Right lobe of liver (tissue), 6 donors: ENCODE measurements around the gene NEDD4L. TPM values are rescaled to one million over a fixed set of nuclear protein-coding genes. Genes with fewer than 3 reads are reported as not detected.

ENCODE experiments used
- ATAC-seq, 4 donors: fragments of 200-7000 bp; cut with Tn5 transposase; one replicate each; pipeline ENCODE4 v1.9.1; 2020; ENCODE audit warnings: mild to moderate bottlenecking in 4 of 4, moderate library complexity in 4 of 4
- DNase-seq, 3 donors: peaks; one replicate each; pipeline ENCODE4 v3.0.0-alpha.2; 2020
- H3K27ac ChIP-seq, 3 donors: fragments of 200-600 bp; one replicate each; pipeline ENCODE4 v1.8.0; 2022
- H3K27me3 ChIP-seq, 2 donors: fragments of 200-600 bp; one replicate each; pipeline ENCODE4 v1.8.0; 2022
- H3K36me3 ChIP-seq, 4 donors: fragments of 200-600 bp; sonication (generic) in 1 of 4; one replicate each; pipeline versions ENCODE4 v1.5.1 to v1.8.0; 2017 to 2022; ENCODE audit warnings: control low read depth in 1 of 4
- H3K4me1 ChIP-seq, 4 donors: fragments of 200-600 bp; sonication (generic) in 1 of 4; one replicate each; pipeline versions ENCODE4 v1.5.1 to v1.8.0; 2017 to 2022; ENCODE audit warnings: control low read depth in 1 of 4
- H3K4me3 ChIP-seq, 3 donors: fragments of 200-600 bp; one replicate each; pipeline ENCODE4 v1.8.0; 2022
- H3K9me3 ChIP-seq, 4 donors: fragments of 200-600 bp; sonication (generic) in 1 of 4; one replicate each; pipeline versions ENCODE4 v1.5.1 to v1.8.0; 2017 to 2022; ENCODE audit warnings: control low read depth in 1 of 4
- POLR2A ChIP-seq: fragments of 450-650 bp; IDR thresholded peaks from one replicate; pipeline ENCODE4 v1.6.1; 2017; ENCODE audit warnings: antibody characterized with exemption, mild to moderate bottlenecking
- WGBS: methylation state at CpG from one replicate; pipeline ENCODE4 v1.1.6; 2018; ENCODE audit warnings: low coverage, low lambda C conversion rate; ENCODE audit not compliant: insufficient coverage; ENCODE audit errors: missing lambda C conversion rate; 5-methylcytosine and 5-hydroxymethylcytosine counted together
- intact Hi-C, 2 donors: fragments of 100-400 bp; cut with DNase I; formaldehyde crosslinking; loops; one replicate each; pipeline versions ENCODE4 v1.11.2 to v1.14.1; 2022
- total RNA-seq, 6 experiments: library from RNA; depleted of rRNA in 2 of 6; stranded (reverse); fragments of >200 nt in 2 of 6; fragmentation: NEBNext Ultra II Directional in 3 of 6; extraction: Animal tissue kit (Norgen Biotek cat#: 25700) in 3 of 6; gene quantifications; one replicate each; pipeline versions ENCODE4 v1.1.0 to v1.2.4, GENCODE V29; 2016 to 2023
- TF ChIP-seq, protein P1 (sequence below), 4 donors: fragments of 200-600 bp in 3 of 4; fragments of 450-650 bp in 1 of 4; IDR thresholded peaks; one replicate each; pipeline versions ENCODE4 v1.5.1 to v1.8.0; 2016 to 2022; ENCODE audit warnings: antibody characterized with exemption in 4 of 4, mild to moderate bottlenecking in 2 of 4
- donor health status: DM: no; HTN: yes; CAD: no.
- donor health status: DM: no; HTN: no; CAD: no.
- donor health status: DM: no; HTN: no; CAD: no.
- donor health status: DM: no; HTN: yes; CAD: no.
- donor health status: DM: no; HTN: yes; CAD: no.

The NEDD4L gene
- total RNA-seq, 6 experiments from 2014 or later, result 21.5 to 41.0 (median 33.2) TPM

DNA sequence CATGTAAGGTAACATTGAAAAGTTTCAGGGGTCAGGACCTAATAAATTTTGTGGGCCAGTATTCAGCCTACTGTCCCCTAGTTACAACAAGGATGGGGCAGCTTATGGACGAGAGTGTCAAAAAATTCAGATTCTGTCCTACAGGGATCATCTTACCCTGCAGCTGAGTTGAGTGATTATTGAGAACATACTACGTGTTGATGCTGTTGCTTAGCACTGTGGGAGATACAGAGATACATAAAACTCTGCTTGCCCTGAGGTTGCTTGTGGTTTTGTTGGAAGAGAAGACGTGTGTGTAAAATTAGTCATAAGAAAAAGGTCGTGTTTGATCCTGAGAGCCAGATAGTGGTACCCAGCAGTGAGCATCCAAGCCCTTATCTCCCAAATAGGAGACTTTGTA is 253.2 kb downstream of the NEDD4L start:
- intact Hi-C loops, result no loop called here
- Histone ChIP-seq H3K4me1 (no peaks in the 10 kb centered on the region), H3K36me3 (no peaks in the 10 kb centered on the region), H3K27me3 (no peaks in the 10 kb centered on the region), H3K9me3 (no peaks in the 10 kb centered on the region), H3K27ac (no peak overlapping the region), H3K4me3 (no peak overlapping the region)
- 81% methylated on average over 4 of the region's 4 CpGs for WGBS
- no peak for DNase-seq
- no peak for ATAC-seq
- no peak for TF ChIP-seq POLR2A
- TF ChIP-seq, protein P1, sequence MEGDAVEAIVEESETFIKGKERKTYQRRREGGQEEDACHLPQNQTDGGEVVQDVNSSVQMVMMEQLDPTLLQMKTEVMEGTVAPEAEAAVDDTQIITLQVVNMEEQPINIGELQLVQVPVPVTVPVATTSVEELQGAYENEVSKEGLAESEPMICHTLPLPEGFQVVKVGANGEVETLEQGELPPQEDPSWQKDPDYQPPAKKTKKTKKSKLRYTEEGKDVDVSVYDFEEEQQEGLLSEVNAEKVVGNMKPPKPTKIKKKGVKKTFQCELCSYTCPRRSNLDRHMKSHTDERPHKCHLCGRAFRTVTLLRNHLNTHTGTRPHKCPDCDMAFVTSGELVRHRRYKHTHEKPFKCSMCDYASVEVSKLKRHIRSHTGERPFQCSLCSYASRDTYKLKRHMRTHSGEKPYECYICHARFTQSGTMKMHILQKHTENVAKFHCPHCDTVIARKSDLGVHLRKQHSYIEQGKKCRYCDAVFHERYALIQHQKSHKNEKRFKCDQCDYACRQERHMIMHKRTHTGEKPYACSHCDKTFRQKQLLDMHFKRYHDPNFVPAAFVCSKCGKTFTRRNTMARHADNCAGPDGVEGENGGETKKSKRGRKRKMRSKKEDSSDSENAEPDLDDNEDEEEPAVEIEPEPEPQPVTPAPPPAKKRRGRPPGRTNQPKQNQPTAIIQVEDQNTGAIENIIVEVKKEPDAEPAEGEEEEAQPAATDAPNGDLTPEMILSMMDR (IDR thresholded peaks at IDR 0.05), result no peak

- intact Hi-C loops, result no loop called here
- no peaks in the 10 kb centered on the region for H3K4me1 ChIP-seq
- H3K27me3 ChIP-seq, result no peaks in the 10 kb centered on the region
- no peaks in the 10 kb centered on the region for H3K9me3 ChIP-seq
- ATAC-seq (no peak), DNase-seq (no peak)
- no peak for TF ChIP-seq POLR2A
- TF ChIP-seq, protein P1 (IDR thresholded peaks at IDR 0.05), result no peak
- no peak overlapping the region for H3K27ac ChIP-seq
- H3K36me3 ChIP-seq, result no peaks in the 10 kb centered on the region
- H3K4me3 ChIP-seq, result no peak overlapping the region
- 46% methylated on average over 5 of the region's 5 CpGs for WGBS
Measured at GRCh38 chr18:58298251-58299134, 254.5 kb downstream of the NEDD4L start.

DNA sequence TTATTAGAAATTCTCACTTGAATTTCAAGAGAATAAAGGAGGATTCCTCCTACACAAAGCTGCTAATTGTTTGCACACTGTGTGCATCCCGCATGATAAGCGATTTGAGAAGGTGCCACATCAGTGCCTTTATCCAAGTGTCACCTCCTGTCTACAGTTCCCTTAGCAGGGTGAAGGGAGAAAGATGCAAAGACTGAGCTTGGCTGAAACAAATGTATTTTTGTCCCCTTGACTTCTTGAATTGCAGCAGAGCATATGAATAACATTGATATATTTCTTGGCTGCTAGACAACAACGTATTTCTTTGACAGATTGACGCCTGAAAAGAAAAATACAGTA is 255.1 kb downstream of the NEDD4L start:
- no peak for ATAC-seq
- no peak for TF ChIP-seq POLR2A
- TF ChIP-seq, protein P1 (IDR thresholded peaks at IDR 0.05), result no peak
- Histone ChIP-seq H3K27ac (no peak overlapping the region), H3K4me1 (no peaks in the 10 kb centered on the region), H3K36me3 (no peaks in the 10 kb centered on the region), H3K27me3 (no peaks in the 10 kb centered on the region), H3K9me3 (no peaks in the 10 kb centered on the region), H3K4me3 (no peak overlapping the region)
- intact Hi-C loops, result no loop called here
- DNase-seq, result no peak
- WGBS, result 87% methylated on average over 4 of the region's 4 CpGs

DNA sequence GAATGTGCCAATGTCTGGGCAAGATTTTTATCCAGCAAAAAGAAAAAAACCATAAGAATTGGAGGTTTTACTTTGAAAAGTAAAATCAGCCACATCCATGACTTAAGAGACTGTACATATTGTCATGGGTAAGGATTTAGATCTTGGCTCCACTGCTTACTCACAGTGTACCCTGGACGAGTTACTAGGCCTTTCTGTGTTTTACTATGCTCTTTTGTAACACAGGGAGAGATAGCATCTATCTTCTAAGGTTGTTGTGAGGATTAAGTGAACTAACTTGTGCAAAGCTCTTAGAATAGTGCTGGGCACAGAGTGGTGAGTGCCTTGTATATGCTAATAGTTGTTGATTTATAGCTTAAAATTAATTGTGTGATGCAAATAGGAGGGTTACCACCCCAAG is 255.9 kb downstream of the NEDD4L start:
- ATAC-seq, result no peak
- H3K27me3 ChIP-seq, result no peaks in the 10 kb centered on the region
- no peak overlapping the region for H3K4me3 ChIP-seq
- intact Hi-C loops, result no loop called here
- H3K9me3 ChIP-seq, result no peaks in the 10 kb centered on the region
- no peak for DNase-seq
- 53% methylated on average over 1 of the region's 1 CpG for WGBS
- no peak overlapping the region for H3K27ac ChIP-seq
- no peaks in the 10 kb centered on the region for H3K36me3 ChIP-seq
- TF ChIP-seq, protein P1 (IDR thresholded peaks at IDR 0.05), result no peak
- TF ChIP-seq POLR2A, result no peak
- H3K4me1 ChIP-seq, result no peaks in the 10 kb centered on the region
